ENCODE measurements around the gene CHRNA9. TPM values are rescaled to one million over a fixed set of nuclear protein-coding genes. Genes with fewer than 3 reads are reported as not detected.
A peak's percentile ranks its signal among the peaks of the same experiment; 100 is the strongest.

CHRNA9 gene
- total and polyA plus RNA-seq, 2 of the 4 experiments (the other 2 are of a cell fraction): not detected

DNA sequence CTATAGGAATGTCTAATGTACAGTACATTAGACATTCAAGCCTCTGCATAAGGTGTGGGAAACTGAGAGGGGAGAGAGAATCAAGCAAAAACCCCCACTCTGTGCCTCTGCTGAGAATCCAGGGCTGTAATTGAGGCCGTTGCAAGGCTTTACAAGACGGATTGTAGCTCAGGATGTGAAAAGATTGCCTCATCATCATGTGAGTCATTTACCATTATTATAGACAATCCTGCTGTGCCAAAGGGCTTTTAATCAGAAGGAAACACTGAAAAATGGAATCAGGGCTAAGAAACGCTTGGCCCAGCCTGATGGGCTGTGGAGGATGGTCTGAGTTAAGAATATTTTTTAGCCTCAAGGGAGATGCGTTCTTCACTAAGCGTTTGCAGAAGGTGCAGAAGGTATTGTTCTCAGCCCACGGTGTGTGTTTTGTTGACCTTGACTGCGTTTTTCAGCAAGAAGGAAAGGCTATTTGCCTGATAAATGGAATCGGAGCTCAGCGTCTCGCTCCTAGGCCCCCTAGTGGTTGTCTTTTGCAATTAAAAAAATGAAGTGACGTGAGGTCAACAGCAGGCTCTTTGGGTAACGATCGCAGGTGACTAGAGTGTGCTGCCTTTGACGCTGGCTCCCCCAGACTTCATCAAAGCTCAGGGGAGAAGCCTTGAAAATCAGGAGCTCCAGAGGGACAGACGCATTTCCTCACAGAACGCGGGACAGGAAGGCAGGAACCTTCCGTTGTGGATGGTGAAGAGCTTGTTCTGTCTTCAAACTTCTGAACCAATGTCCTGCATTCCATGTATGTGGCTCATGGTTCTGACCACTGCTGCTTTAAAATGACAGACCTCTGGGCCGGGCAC is 18.1 kb upstream of the CHRNA9 start (continued):
- TF ChIP-seq BHLHE40 (IDR thresholded peaks at IDR 0.05; ENCODE audit: low read depth, low read length): peak; percentile 40; the same call in 1 of the 2 replicates

GRCh38 chr4:40317916-40318658 is 17.0 kb upstream of the CHRNA9 start:
- Histone ChIP-seq H4K5ac (ENCODE audit: low read depth, low read length) (no peak overlapping the region), H3K9me3 (ENCODE audit: control insufficient read depth, insufficient read depth, low read length) (no peaks in the 10 kb centered on the region), H4K8ac (ENCODE audit: low read depth in 2 of 2, low read length in 2 of 2) (no peak overlapping the region), H2BK20ac (ENCODE audit: low read depth, low read length) (no peak overlapping the region), H3K79me1 (ENCODE audit: low read depth in 1 of 2, low read length in 2 of 2) (no peaks in the 10 kb centered on the region), H2BK15ac (ENCODE audit: low read depth, low read length) (peak overlapping the region; percentile 49; the same call in 1 of the 3 replicates), H3K4me1 (ENCODE audit: control insufficient read depth, insufficient read depth, low read length) (peaks cover 6% of the 10 kb centered on the region), H2AK9ac (replicated peaks; ENCODE audit: low read depth, low read length, poor library complexity) (no peak overlapping the region), H3K56ac (ENCODE audit: extremely low read depth, insufficient read depth, low read length) (no peak overlapping the region), H3K4me3 (ENCODE audit: insufficient read depth, low read depth, low read length) (no peak overlapping the region), H3K4ac (ENCODE audit: low read depth, low read length) (no peak overlapping the region), H2AK5ac (ENCODE audit: low read depth, low read length) (no peak overlapping the region), H3K4me2 (ENCODE audit: low read depth, low read length) (no peak overlapping the region), H3K27me3 (ENCODE audit: control insufficient read depth, insufficient read depth, low read length) (no peaks in the 10 kb centered on the region), H2BK120ac (ENCODE audit: low read depth, low read length) (peak overlapping the region; percentile 23; the same call in 1 of the 2 replicates), H3K23ac (ENCODE audit: low read depth, low read length) (no peak overlapping the region), H3K27ac (ENCODE audit: insufficient read depth, low read length) (no peak overlapping the region), H2BK5ac (ENCODE audit: low read depth, low read length, poor library complexity, severe bottlenecking) (no peak overlapping the region), H2AFZ (replicated peaks; ENCODE audit: low read length, poor library complexity) (no peak overlapping the region), H4K20me1 (ENCODE audit: insufficient read depth, low read length) (peaks cover 4% of the 10 kb centered on the region; the same call in 1 of the 2 replicates), H3K36me3 (ENCODE audit: control insufficient read depth, insufficient read depth, low read length) (no peaks in the 10 kb centered on the region), H4K91ac (ENCODE audit: insufficient read depth, low read depth, low read length) (no peak overlapping the region), H3K9me1 (ENCODE audit: insufficient read depth, low read length) (peaks cover 11% of the 10 kb centered on the region), H3K9ac (ENCODE audit: low read depth, low read length) (no peak overlapping the region), H3K18ac (ENCODE audit: low read depth, low read length) (no peak overlapping the region), H3K14ac (replicated peaks; ENCODE audit: low read depth, low read length) (no peak overlapping the region; the same call in 1 of the 2 replicates)
- dilution Hi-C loops (cut with HindIII; ENCODE audit: low sequenced_read_pairs, unreplicated experiment) (no loop called here), intact Hi-C loops (cut with micrococcal nuclease) (no loop called here), in situ Hi-C loops (cut with MboI; ENCODE audit: low sequenced_read_pairs) (loop anchor here (25.0 kb wide), 2 partner anchors 256 to 631 kb away; partner anchors contain the start of genes N4BP2 and UBE2K)
- WGBS, 2 experiments (ENCODE audit: extremely low coverage in 2 of 2, insufficient read length in 1 of 2): 68% methylated on average over 3 of the region's 10 CpGs; no CpG with 5 or more reads in 1 of the 2 experiments
- TF ChIP-seq MAZ (IDR thresholded peaks at IDR 0.05; ENCODE audit: borderline replicate concordance, low read depth, low read length) (no peak), POLR2A (IDR thresholded peaks at IDR 0.05; ENCODE audit: low read depth, low read length) (no peak), RFX5 (IDR thresholded peaks at IDR 0.05; ENCODE audit: low read depth, low read length) (no peak), NFE2L2 (IDR thresholded peaks at IDR 0.05; ENCODE audit: low read depth, low read length) (no peak), SMC3 (IDR thresholded peaks at IDR 0.05; ENCODE audit: low read depth, low read length) (no peak)
- TF ChIP-seq, protein P1, sequence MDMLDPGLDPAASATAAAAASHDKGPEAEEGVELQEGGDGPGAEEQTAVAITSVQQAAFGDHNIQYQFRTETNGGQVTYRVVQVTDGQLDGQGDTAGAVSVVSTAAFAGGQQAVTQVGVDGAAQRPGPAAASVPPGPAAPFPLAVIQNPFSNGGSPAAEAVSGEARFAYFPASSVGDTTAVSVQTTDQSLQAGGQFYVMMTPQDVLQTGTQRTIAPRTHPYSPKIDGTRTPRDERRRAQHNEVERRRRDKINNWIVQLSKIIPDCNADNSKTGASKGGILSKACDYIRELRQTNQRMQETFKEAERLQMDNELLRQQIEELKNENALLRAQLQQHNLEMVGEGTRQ (IDR thresholded peaks at IDR 0.05; ENCODE audit: low read depth, low read length): no peak
- CTCF ChIA-PET: interaction anchor here (0.6 to 2.7 kb wide), 12 partner anchors 8 to 544 kb away, joined by 3 to 13 read pairs (median 4); partner anchors contain the start of gene N4BP2
- ATAC-seq (ENCODE audit: low read depth) (no peak), DNase-seq (no peak)
- no TSS peak for BruUV-seq (replicated peaks)
- POLR2A ChIA-PET (ENCODE audit: unreplicated experiment): interaction anchor here (0.6 kb wide), 1 partner anchor 259 kb away, joined by 3 read pairs; no protein-coding TSS in a partner anchor

All from IMR-90 (cell line).